HG03103 (cell line): ENCODE results near the gene ID2.
"Not testable (repeated sequence)": the region's sequence is repeated elsewhere in the genome, so short reads cannot be mapped to it uniquely, and the experiment has no call there.

ENCODE experiments used
- ATAC-seq: cut with Tn5 transposase; IDR thresholded peaks from one replicate; pipeline ENCODE4 v1.9.1; 2021; ENCODE audit warnings: low read depth; ENCODE audit not compliant: unreplicated experiment

ID2 gene

GRCh38 chr2:8725838-8726237 lies 44.0 kb downstream of the ID2 start:
- ATAC-seq, result no peak

GRCh38 chr2:8728305-8729015 lies 46.6 kb downstream of the ID2 start:
- ATAC-seq, result no peak

GRCh38 chr2:8729101-8729500 lies 47.2 kb downstream of the ID2 start:
- ATAC-seq, result not testable (repeated sequence)

DNA sequence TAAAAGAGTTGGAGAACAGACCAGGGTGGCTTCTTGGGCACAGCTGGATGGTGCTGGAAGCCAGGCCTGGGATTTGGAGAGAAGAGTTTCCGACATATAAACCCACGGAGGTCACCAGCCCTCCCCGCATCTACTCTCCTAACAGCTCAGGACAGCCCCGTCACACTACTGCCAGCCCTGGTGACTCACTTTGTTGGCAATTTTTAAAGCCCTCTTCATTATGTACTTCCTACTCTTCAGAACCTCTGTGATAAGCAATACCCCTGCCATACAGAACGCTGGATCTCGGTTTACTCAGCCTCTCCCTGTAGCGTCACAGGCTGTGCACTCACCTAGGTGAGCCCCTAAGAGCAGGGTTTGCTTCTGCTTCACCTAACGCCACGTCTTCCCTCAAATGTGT lies 48.1 kb downstream of the ID2 start:
- no peak for ATAC-seq

DNA sequence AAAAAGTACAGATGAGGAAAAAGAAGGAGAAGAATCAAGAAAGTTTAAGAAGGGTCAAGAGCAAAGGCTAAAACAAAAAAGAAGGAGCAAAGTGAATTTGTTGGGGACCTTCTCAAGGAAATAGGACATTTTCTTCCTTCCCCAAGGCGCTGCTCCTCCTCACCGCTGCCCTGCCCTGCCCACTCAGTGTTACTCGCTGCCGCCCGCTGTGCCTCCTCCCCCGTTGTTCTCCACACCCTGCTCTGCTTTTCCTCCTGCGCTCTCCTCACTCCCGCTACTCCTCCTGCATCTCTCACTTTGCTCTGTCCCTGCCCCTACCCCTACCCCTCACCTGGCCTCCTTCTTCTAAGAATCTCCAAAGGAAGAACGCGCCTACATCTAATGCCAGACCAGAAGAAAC lies 50.7 kb downstream of the ID2 start:
- ATAC-seq, result no peak
